ENCODE data around the gene NDUFB4. TPM values are rescaled to one million over a fixed set of nuclear protein-coding genes. Genes with fewer than 3 reads are reported as not detected.

NDUFB4 gene
- polyA plus RNA-seq, 1 donor from 2014 or later = 154 TPM

DNA sequence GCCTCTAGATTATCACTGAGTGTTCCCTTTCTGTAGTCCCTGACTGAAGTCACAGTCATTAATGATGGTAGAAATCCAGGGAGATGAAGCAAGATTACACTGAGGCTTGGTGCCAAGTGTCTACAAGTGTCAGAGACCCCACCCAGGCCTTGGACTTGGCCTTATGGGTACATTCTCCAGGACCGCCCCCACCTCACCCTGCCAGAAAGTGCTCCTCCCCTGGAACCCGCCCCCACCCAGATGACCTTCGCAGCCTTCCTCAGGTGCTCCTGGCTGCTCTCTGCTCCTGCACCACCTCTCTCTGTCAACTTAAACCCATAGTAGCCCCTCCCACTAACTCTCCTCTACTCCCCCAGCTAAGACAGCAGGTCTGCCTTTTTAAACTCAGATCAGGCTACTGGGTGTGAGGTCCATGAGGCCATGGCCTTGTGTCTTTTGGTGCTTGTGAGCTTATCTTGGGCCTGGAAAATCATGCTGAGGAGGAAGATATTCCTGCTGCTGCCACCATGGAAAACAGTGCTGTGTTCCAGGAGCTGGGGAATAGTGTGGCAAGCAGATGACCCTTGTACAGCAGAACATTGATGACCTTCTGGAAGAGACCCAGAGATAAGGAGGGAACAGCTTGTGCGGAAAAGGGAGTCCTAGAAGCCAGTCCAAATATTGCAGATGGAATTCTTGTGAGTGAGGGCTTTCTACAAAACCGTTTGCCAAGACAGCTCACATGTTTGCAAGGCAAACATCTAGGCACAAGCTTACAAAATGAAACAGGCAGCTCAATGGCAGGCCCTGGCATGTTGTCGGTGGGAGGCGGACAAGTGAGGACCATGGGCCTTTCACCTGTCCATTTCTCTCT lies 40.3 kb upstream of the NDUFB4 start:
- Histone ChIP-seq H3K27me3 (ENCODE audit: insufficient read depth, low read depth, low read length) (no peaks in the 10 kb centered on the region), H3K9ac (ENCODE audit: low read length) (no peak overlapping the region)

DNA sequence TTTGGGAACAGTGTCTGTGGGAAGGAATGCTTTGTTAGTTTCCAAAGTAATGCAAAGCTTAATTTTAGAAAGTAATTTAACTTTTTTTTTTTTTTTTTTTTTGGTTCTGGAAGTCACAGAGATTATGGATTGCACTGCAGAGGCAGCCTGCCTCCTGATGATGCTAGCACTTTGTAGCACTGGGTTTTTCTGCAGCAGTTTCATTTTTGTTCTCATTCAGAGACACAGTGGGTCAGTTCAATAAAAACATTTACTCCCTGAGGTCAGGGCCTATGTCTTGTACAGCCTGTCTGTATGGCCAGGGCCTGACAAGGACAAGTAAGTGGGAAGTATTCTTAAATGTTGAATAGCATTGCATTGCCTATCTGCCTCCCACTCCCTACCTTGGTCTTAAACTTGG lies 39.0 kb upstream of the NDUFB4 start:
- Histone ChIP-seq H3K9me3 (ENCODE audit: low read length) (no peaks in the 10 kb centered on the region), H3K4me2 (ENCODE audit: low read length) (no peak overlapping the region), H4K20me1 (ENCODE audit: insufficient read depth) (no peaks in the 10 kb centered on the region), H3K27me3 (ENCODE audit: insufficient read depth, low read depth, low read length) (no peaks in the 10 kb centered on the region), H2AFZ (ENCODE audit: low read depth, low read length) (no peak overlapping the region), H3K9ac (ENCODE audit: low read length) (no peak overlapping the region), H3K27ac (ENCODE audit: low read length) (no peak overlapping the region), H3K79me2 (replicated peaks; ENCODE audit: insufficient read depth, low read length) (no peaks in the 10 kb centered on the region), H3K9me2 (ENCODE audit: insufficient read depth, low read length) (no peaks in the 10 kb centered on the region), H3K4me3 (ENCODE audit: low read length) (no peak overlapping the region), H3K36me3 (ENCODE audit: insufficient read depth, low read length) (no peaks in the 10 kb centered on the region), H3F3A (ENCODE audit: insufficient read depth, low read length, poor library complexity, severe bottlenecking) (no peaks in the 10 kb centered on the region)
- TF ChIP-seq MXI1 (conservative IDR thresholded peaks at IDR 0.05; ENCODE audit: poor library complexity, severe bottlenecking) = no peak
- TF ChIP-seq, protein P1, sequence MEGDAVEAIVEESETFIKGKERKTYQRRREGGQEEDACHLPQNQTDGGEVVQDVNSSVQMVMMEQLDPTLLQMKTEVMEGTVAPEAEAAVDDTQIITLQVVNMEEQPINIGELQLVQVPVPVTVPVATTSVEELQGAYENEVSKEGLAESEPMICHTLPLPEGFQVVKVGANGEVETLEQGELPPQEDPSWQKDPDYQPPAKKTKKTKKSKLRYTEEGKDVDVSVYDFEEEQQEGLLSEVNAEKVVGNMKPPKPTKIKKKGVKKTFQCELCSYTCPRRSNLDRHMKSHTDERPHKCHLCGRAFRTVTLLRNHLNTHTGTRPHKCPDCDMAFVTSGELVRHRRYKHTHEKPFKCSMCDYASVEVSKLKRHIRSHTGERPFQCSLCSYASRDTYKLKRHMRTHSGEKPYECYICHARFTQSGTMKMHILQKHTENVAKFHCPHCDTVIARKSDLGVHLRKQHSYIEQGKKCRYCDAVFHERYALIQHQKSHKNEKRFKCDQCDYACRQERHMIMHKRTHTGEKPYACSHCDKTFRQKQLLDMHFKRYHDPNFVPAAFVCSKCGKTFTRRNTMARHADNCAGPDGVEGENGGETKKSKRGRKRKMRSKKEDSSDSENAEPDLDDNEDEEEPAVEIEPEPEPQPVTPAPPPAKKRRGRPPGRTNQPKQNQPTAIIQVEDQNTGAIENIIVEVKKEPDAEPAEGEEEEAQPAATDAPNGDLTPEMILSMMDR (IDR thresholded peaks at IDR 0.05; ENCODE audit: poor library complexity, severe bottlenecking) = no peak
- TF ChIP-seq SMC3 (conservative IDR thresholded peaks at IDR 0.05; ENCODE audit: poor library complexity) = no peak
- TF ChIP-seq RAD21 (conservative IDR thresholded peaks at IDR 0.05) = no peak
- no peak for TF ChIP-seq EZH2 (IDR thresholded peaks at IDR 0.05; ENCODE audit: borderline replicate concordance, insufficient read depth, low read length, poor library complexity, severe bottlenecking)
- no peak for TF ChIP-seq EP300 (conservative IDR thresholded peaks at IDR 0.05; ENCODE audit: poor library complexity, severe bottlenecking)
- TF ChIP-seq, protein P2, sequence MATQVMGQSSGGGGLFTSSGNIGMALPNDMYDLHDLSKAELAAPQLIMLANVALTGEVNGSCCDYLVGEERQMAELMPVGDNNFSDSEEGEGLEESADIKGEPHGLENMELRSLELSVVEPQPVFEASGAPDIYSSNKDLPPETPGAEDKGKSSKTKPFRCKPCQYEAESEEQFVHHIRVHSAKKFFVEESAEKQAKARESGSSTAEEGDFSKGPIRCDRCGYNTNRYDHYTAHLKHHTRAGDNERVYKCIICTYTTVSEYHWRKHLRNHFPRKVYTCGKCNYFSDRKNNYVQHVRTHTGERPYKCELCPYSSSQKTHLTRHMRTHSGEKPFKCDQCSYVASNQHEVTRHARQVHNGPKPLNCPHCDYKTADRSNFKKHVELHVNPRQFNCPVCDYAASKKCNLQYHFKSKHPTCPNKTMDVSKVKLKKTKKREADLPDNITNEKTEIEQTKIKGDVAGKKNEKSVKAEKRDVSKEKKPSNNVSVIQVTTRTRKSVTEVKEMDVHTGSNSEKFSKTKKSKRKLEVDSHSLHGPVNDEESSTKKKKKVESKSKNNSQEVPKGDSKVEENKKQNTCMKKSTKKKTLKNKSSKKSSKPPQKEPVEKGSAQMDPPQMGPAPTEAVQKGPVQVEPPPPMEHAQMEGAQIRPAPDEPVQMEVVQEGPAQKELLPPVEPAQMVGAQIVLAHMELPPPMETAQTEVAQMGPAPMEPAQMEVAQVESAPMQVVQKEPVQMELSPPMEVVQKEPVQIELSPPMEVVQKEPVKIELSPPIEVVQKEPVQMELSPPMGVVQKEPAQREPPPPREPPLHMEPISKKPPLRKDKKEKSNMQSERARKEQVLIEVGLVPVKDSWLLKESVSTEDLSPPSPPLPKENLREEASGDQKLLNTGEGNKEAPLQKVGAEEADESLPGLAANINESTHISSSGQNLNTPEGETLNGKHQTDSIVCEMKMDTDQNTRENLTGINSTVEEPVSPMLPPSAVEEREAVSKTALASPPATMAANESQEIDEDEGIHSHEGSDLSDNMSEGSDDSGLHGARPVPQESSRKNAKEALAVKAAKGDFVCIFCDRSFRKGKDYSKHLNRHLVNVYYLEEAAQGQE (IDR thresholded peaks at IDR 0.05; ENCODE audit: borderline replicate concordance) = no peak
- no peak for TF ChIP-seq POLR2AphosphoS5 (IDR thresholded peaks at IDR 0.05)

More for the DNA sequence above, 40.3 kb upstream of the NDUFB4 start:
- H3K36me3 ChIP-seq (ENCODE audit: insufficient read depth, low read length) = no peaks in the 10 kb centered on the region
- no peaks in the 10 kb centered on the region for H3K9me2 ChIP-seq (ENCODE audit: insufficient read depth, low read length)
- no peaks in the 10 kb centered on the region for H4K20me1 ChIP-seq (ENCODE audit: insufficient read depth)
- H3K4me2 ChIP-seq (ENCODE audit: low read length) = no peak overlapping the region
- no peaks in the 10 kb centered on the region for H3K9me3 ChIP-seq (ENCODE audit: low read length)
- no peak overlapping the region for H3K4me3 ChIP-seq (ENCODE audit: low read length)
- H2AFZ ChIP-seq (ENCODE audit: low read depth, low read length) = no peak overlapping the region
- no peaks in the 10 kb centered on the region for H3F3A ChIP-seq (ENCODE audit: insufficient read depth, low read length, poor library complexity, severe bottlenecking)
- H3K27ac ChIP-seq (ENCODE audit: low read length) = no peak overlapping the region
- TF ChIP-seq RAD21 (conservative IDR thresholded peaks at IDR 0.05) = no peak
- TF ChIP-seq TAF1 (IDR thresholded peaks at IDR 0.05; ENCODE audit: low read depth) = no peak
- no peak for TF ChIP-seq EP300 (conservative IDR thresholded peaks at IDR 0.05; ENCODE audit: poor library complexity, severe bottlenecking)
- TF ChIP-seq, protein P1 (IDR thresholded peaks at IDR 0.05; ENCODE audit: poor library complexity, severe bottlenecking) = no peak
- TF ChIP-seq MXI1 (conservative IDR thresholded peaks at IDR 0.05; ENCODE audit: poor library complexity, severe bottlenecking) = no peak
- TF ChIP-seq EZH2 (IDR thresholded peaks at IDR 0.05; ENCODE audit: borderline replicate concordance, insufficient read depth, low read length, poor library complexity, severe bottlenecking) = no peak
- TF ChIP-seq POLR2AphosphoS5 (IDR thresholded peaks at IDR 0.05) = no peak
- no peak for TF ChIP-seq SMC3 (conservative IDR thresholded peaks at IDR 0.05; ENCODE audit: poor library complexity)
- TF ChIP-seq, protein P2 (IDR thresholded peaks at IDR 0.05; ENCODE audit: borderline replicate concordance) = no peak
- H3K79me2 ChIP-seq (replicated peaks; ENCODE audit: insufficient read depth, low read length) = no peaks in the 10 kb centered on the region
